HepG2 (cell line): ENCODE data around the gene DDX23. TPM values are rescaled to one million over a fixed set of nuclear protein-coding genes. Genes with fewer than 3 reads are reported as not detected.

Source experiments
- ATF6 ChIP-seq: sonication (generic); formaldehyde crosslinking; conservative IDR thresholded peaks from 2 replicates; pipeline ENCODE4 v1.4.0; 2020; ENCODE audit warnings: missing genetic modification reagents
- BRCA1 ChIP-seq: sonication (generic); formaldehyde crosslinking; IDR thresholded peaks from 2 replicates; pipeline ENCODE4 v1.4.0; 2020; ENCODE audit warnings: missing genetic modification reagents
- CCDC6 ChIP-seq: sonication (generic); formaldehyde crosslinking; IDR thresholded peaks from 2 replicates; pipeline ENCODE4 v1.8.1; 2022; ENCODE audit warnings: mild to moderate bottlenecking, missing genetic modification reagents, moderate library complexity
- CEBPB ChIP-seq: IDR thresholded peaks from 2 replicates; pipeline ENCODE4 v1.6.1; 2011; ENCODE audit warnings: low read depth, low read length, improper control_type of control experiment, borderline replicate concordance
- GATAD1 ChIP-seq: IDR thresholded peaks from 2 replicates; pipeline ENCODE4 v1.6.1; 2016; ENCODE audit warnings: missing genetic modification reagents, missing compliant biosample characterization
- MAFK ChIP-seq, 2 experiments: IDR thresholded peaks in 1 of 2; conservative IDR thresholded peaks in 1 of 2; 2 replicates each; pipeline ENCODE4 v1.6.1; 2011; ENCODE audit warnings: improper control_type of control experiment in 2 of 2, low read length in 2 of 2
- MAX ChIP-seq: IDR thresholded peaks from 2 replicates; pipeline ENCODE4 v1.6.1; 2012; ENCODE audit warnings: inconsistent platforms
- MLXIP ChIP-seq: sonication (generic); formaldehyde crosslinking; IDR thresholded peaks from 2 replicates; pipeline ENCODE4 v1.9.0; 2021; ENCODE audit warnings: missing genetic modification reagents, borderline replicate concordance
- PHF20 ChIP-seq: sonication (generic); formaldehyde crosslinking; IDR thresholded peaks from 2 replicates; pipeline ENCODE4 v1.5.0; 2020; ENCODE audit warnings: mild to moderate bottlenecking, missing genetic modification reagents
- SCMH1 ChIP-seq: sonication (generic); formaldehyde crosslinking; IDR thresholded peaks from 2 replicates; pipeline ENCODE4 v1.9.0; 2021; ENCODE audit warnings: missing genetic modification reagents, mild to moderate bottlenecking, borderline replicate concordance
- SYNCRIP ChIP-seq: fragments of 200-400 bp; formaldehyde crosslinking; IDR thresholded peaks from 2 replicates; pipeline ENCODE4 v1.6.1; 2018; ENCODE audit warnings: mild to moderate bottlenecking, low read depth, low read length; ENCODE audit not compliant: insufficient read depth
- TRIM24 ChIP-seq: sonication (generic); formaldehyde crosslinking; IDR thresholded peaks from 2 replicates; pipeline ENCODE4 v1.8.0; 2022; ENCODE audit warnings: mild to moderate bottlenecking, missing genetic modification reagents
- ZBTB44 ChIP-seq: sonication (generic); formaldehyde crosslinking; IDR thresholded peaks from 2 replicates; pipeline ENCODE4 v1.4.0; 2020; ENCODE audit warnings: missing genetic modification reagents
- ZNF10 ChIP-seq: sonication (generic); formaldehyde crosslinking; IDR thresholded peaks from 2 replicates; pipeline ENCODE4 v1.4.0; 2020; ENCODE audit warnings: mild to moderate bottlenecking, low read depth, missing genetic modification reagents, borderline replicate concordance
- ZNF280B ChIP-seq: sonication (generic); formaldehyde crosslinking; IDR thresholded peaks from 2 replicates; pipeline ENCODE4 v1.5.0; 2020; ENCODE audit warnings: missing genetic modification reagents, mild to moderate bottlenecking, borderline replicate concordance
- ZNF563 ChIP-seq: sonication (generic); formaldehyde crosslinking; IDR thresholded peaks from 2 replicates; pipeline ENCODE4 v1.8.0; 2022; ENCODE audit warnings: mild to moderate bottlenecking, moderate library complexity, missing genetic modification reagents
- ZNF598 ChIP-seq: sonication (generic); formaldehyde crosslinking; IDR thresholded peaks from 2 replicates; pipeline ENCODE4 v1.5.1; 2020; ENCODE audit warnings: mild to moderate bottlenecking, missing genetic modification reagents, borderline replicate concordance
- ZNF773 ChIP-seq: sonication (generic); formaldehyde crosslinking; IDR thresholded peaks from 2 replicates; pipeline ENCODE4 v1.4.0; 2020; ENCODE audit warnings: missing genetic modification reagents, borderline replicate concordance
- ZNF841 ChIP-seq: sonication (generic); formaldehyde crosslinking; IDR thresholded peaks from 2 replicates; pipeline ENCODE4 v1.8.1; 2023; ENCODE audit warnings: missing genetic modification reagents, borderline replicate concordance
- polyA plus RNA-seq, 8 experiments: library from polyadenylated mRNA; depleted of rRNA in 3 of 8; stranded (reverse) in 7 of 8; unstranded in 1 of 8; fragments of >200 nt; fragmentation: Illumina TruSeq in 4 of 8; extraction: Trizol in 4 of 8; gene quantifications; 2 replicates each; pipeline versions ENCODE4 v1.2.1 to v1.2.3, GENCODE V29; 2011 to 2016; ENCODE audit warnings: low read depth in 4 of 8, missing spikeins in 1 of 8, mixed read lengths in 1 of 8; ENCODE audit not compliant: insufficient read depth in 1 of 8
- total RNA-seq, 5 experiments: library from RNA; depleted of rRNA; stranded (reverse); fragments of >200 nt; fragmentation: Illumina TruSeq; extraction: Trizol; gene quantifications; 2 replicates each; pipeline ENCODE4 v1.2.3, GENCODE V29; 2016; ENCODE audit warnings: low read depth in 1 of 5

Gene DDX23
- total and polyA plus RNA-seq, 2 of the 13 experiments (the other 11 are each of a cell fraction or from before 2014, with no cell fraction given), result 35.7 to 90.0 TPM

DNA sequence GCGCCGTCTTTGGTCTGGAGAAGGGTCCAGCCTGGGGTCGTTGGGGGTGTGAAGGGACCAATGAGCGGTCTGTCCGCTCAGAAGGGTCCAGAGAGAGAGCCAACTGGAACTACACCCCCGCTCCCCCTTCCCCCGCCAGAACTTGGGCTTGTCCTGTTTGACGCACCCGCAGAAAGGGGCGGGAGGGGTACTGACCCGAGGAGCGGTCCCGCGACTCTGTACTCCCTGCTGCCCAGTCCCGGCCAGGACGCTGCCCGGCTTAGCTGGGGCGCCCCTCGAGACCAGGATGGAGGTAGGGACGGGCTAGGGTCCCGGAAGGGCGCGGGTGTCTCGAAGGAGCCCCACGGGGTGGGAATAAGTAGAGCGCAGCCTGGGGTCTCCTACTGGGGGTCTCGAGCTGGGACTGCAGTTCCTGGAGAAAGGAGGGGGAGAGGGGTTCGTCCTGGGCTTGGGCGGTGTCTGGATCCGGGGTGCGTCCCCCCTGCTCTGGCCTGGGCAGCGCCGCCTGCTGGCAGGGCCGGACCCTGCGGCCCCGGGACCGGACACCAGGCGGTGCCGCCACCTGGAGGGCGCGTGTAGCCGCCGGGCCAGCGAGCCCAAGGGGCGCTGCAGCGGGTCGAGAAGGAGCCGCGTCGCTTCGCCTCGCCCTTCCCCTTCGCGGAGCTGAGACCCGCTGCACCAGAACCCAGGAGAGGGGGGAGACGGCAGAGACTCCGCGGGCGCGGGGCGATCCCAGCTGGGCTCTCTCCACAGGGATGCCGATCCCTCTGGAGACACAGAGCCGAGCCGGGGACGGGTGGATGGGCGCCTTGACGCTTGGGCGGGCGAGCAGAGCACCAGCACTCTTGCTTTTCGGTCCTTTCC, 37.5 kb downstream of the DDX23 start (continued):
- no peak for TF ChIP-seq MLXIP (CRISPR knock-in tag)
- no peak for TF ChIP-seq PHF20
- no peak for TF ChIP-seq TRIM24 (CRISPR knock-in tag)
- 0 out of 2 replicates have a peak, but pooled peaks have one; percentile 34 for TF ChIP-seq ATF6 (CRISPR knock-in tag)
- TF ChIP-seq ZBTB44 (CRISPR knock-in tag), result 0 out of 2 replicates have a peak, but pooled peaks have one; percentile 7
- TF ChIP-seq CEBPB, result no peak
- TF ChIP-seq ZNF773 (CRISPR knock-in tag), result no peak
- peak; percentile 86 for TF ChIP-seq MAX
- no peak for TF ChIP-seq BRCA1
- TF ChIP-seq SCMH1 (CRISPR knock-in tag), result no peak
- peak; percentile 32; the same call in 1 of the 2 replicates for TF ChIP-seq CCDC6 (CRISPR knock-in tag)
- no peak for TF ChIP-seq ZNF563
- peak; percentile 16; the same call in 1 of the 2 replicates for TF ChIP-seq GATAD1 (CRISPR knock-in tag)
- TF ChIP-seq SYNCRIP, result no peak
- TF ChIP-seq ZNF841 (CRISPR knock-in tag), result no peak
- no peak for TF ChIP-seq ZNF280B (CRISPR knock-in tag)
- no peak; the same call in 1 of the 2 replicates for TF ChIP-seq ZNF598
- TF ChIP-seq ZNF10 (CRISPR knock-in tag), result no peak; the same call in 1 of the 2 replicates
- no peak for TF ChIP-seq MAFK (conservative IDR thresholded peaks at IDR 0.05 in 1 of 2, IDR thresholded peaks at IDR 0.05 in 1 of 2; ENCODE audit: low read length in 2 of 2)
